ENCODE data around the gene TLCD5. TPM values are rescaled to one million over a fixed set of nuclear protein-coding genes. Genes with fewer than 3 reads are reported as not detected.

Gene TLCD5
- total RNA-seq, 1 experiment from 2014 or later = 11.1 TPM

GRCh38 chr11:120339394-120339890 lies 14.3 kb downstream of the TLCD5 start:
- Histone ChIP-seq H3K4me3 (ENCODE audit: low read depth, low read length, poor library complexity, severe bottlenecking) (peak overlapping the region; percentile 75), H3K9me3 (ENCODE audit: low read depth, low read length, poor library complexity, severe bottlenecking) (peaks cover 11% of the 10 kb centered on the region), H3K27ac (ENCODE audit: low read depth, low read length, poor library complexity, severe bottlenecking) (peak overlapping the region; percentile 45), H3K27me3 (replicated peaks; ENCODE audit: insufficient read depth, low read depth, low read length, poor library complexity) (no peaks in the 10 kb centered on the region), H3K4me1 (ENCODE audit: insufficient read depth, low read length, poor library complexity, severe bottlenecking) (peaks cover 27% of the 10 kb centered on the region), H3K36me3 (ENCODE audit: insufficient read depth, low read length, poor library complexity, severe bottlenecking) (peaks cover 7% of the 10 kb centered on the region)
- TF ChIP-seq EZH2 (IDR thresholded peaks at IDR 0.05; ENCODE audit: borderline replicate concordance, low read depth, low read length, poor library complexity, severe bottlenecking) (no peak), CTCF (conservative IDR thresholded peaks at IDR 0.05; ENCODE audit: low read depth, low read length) (no peak)
- ChIA-PET CTCF (no interaction called here), POLR2A (ENCODE audit: low non-redundant PET) (interaction anchor here (0.6 kb wide), 2 partner anchors 111 to 1269 kb away, joined by 3 read pairs; no protein-coding TSS in a partner anchor)
- BruUV-seq (replicated peaks) = no TSS peak
- DNase-seq (ENCODE audit: low spot score) = peak; percentile 21
- intact Hi-C loops (cut with micrococcal nuclease; ENCODE audit: unreplicated experiment) = loop anchor here (5.0 to 10.0 kb wide), 4 partner anchors 63 to 615 kb away; no protein-coding TSS in a partner anchor

GRCh38 chr11:120340529-120340928 lies 15.4 kb downstream of the TLCD5 start:
- Histone ChIP-seq H3K9me3 (ENCODE audit: low read depth, low read length, poor library complexity, severe bottlenecking) (peaks cover 11% of the 10 kb centered on the region), H3K4me1 (ENCODE audit: insufficient read depth, low read length, poor library complexity, severe bottlenecking) (peaks cover 34% of the 10 kb centered on the region), H3K36me3 (ENCODE audit: insufficient read depth, low read length, poor library complexity, severe bottlenecking) (peaks cover 7% of the 10 kb centered on the region), H3K27me3 (replicated peaks; ENCODE audit: insufficient read depth, low read depth, low read length, poor library complexity) (no peaks in the 10 kb centered on the region), H3K4me3 (ENCODE audit: low read depth, low read length, poor library complexity, severe bottlenecking) (no peak overlapping the region), H3K27ac (ENCODE audit: low read depth, low read length, poor library complexity, severe bottlenecking) (no peak overlapping the region)
- DNase-seq (ENCODE audit: low spot score) = no peak
- no TSS peak for BruUV-seq (replicated peaks)
- intact Hi-C loops (cut with micrococcal nuclease; ENCODE audit: unreplicated experiment) = no loop called here
- CTCF ChIA-PET = no interaction called here
- POLR2A ChIA-PET (ENCODE audit: low non-redundant PET) = no interaction called here
- TF ChIP-seq CTCF (conservative IDR thresholded peaks at IDR 0.05; ENCODE audit: low read depth, low read length) (no peak), EZH2 (IDR thresholded peaks at IDR 0.05; ENCODE audit: borderline replicate concordance, low read depth, low read length, poor library complexity, severe bottlenecking) (no peak)

GRCh38 chr11:120342226-120342625 lies 17.1 kb downstream of the TLCD5 start:
- Histone ChIP-seq H3K4me3 (ENCODE audit: low read depth, low read length, poor library complexity, severe bottlenecking) (no peak overlapping the region), H3K27ac (ENCODE audit: low read depth, low read length, poor library complexity, severe bottlenecking) (no peak overlapping the region), H3K9me3 (ENCODE audit: low read depth, low read length, poor library complexity, severe bottlenecking) (peaks cover 11% of the 10 kb centered on the region), H3K4me1 (ENCODE audit: insufficient read depth, low read length, poor library complexity, severe bottlenecking) (peaks cover 51% of the 10 kb centered on the region), H3K36me3 (ENCODE audit: insufficient read depth, low read length, poor library complexity, severe bottlenecking) (peaks cover 7% of the 10 kb centered on the region), H3K27me3 (replicated peaks; ENCODE audit: insufficient read depth, low read depth, low read length, poor library complexity) (no peaks in the 10 kb centered on the region)
- CTCF ChIA-PET = no interaction called here
- TF ChIP-seq CTCF (conservative IDR thresholded peaks at IDR 0.05; ENCODE audit: low read depth, low read length) = no peak
- no peak for TF ChIP-seq EZH2 (IDR thresholded peaks at IDR 0.05; ENCODE audit: borderline replicate concordance, low read depth, low read length, poor library complexity, severe bottlenecking)
- no peak for DNase-seq (ENCODE audit: low spot score)
- POLR2A ChIA-PET (ENCODE audit: low non-redundant PET) = no interaction called here
- no TSS peak for BruUV-seq (replicated peaks)
- intact Hi-C loops (cut with micrococcal nuclease; ENCODE audit: unreplicated experiment) = no loop called here
